Endothelial cell of umbilical vein (primary cell): ENCODE data around the gene YJU2. TPM values are rescaled to one million over a fixed set of nuclear protein-coding genes. Genes with fewer than 3 reads are reported as not detected.

ENCODE experiments used
- BruUV-seq: library from RNA; stranded (reverse); fragments of 400-500 nt; replicated peaks from 2 replicates; lab custom pipeline; 2021; lab: Mats Ljungman, UMichigan
- CTCF ChIA-PET: fragments of 300-600, 350-600 bp; sonication (Branson Sonifier 250); formaldehyde crosslinking; loops from one replicate; lab custom pipeline; 2021; ENCODE audit warnings: antibody characterized with exemption, inconsistent platforms; lab: Charles Lee
- POLR2A ChIA-PET: fragments of 300-600, 350-600 bp; sonication (Branson Sonifier 250); formaldehyde crosslinking; loops from one replicate; lab custom pipeline; 2021; ENCODE audit warnings: antibody characterized with exemption, inconsistent platforms; lab: Charles Lee
- DNase-seq: peaks from one replicate; pipeline ENCODE4 v3.0.0-alpha.2; 2011; ENCODE audit warnings: low read depth, low spot score
- FAIRE-seq: peaks from 2 replicates; lab custom pipeline; 2011; peaks lifted over from hg19 to GRCh38; lab: Jason Lieb, UNC
- H2AFZ ChIP-seq: 2 replicates; pipeline ENCODE4 v1.6.0; 2012; ENCODE audit warnings: low read depth, low read length, control low read depth, inconsistent platforms
- H3K27ac ChIP-seq: 2 replicates; pipeline ENCODE4 v1.5.1; 2011; ENCODE audit warnings: low read depth, mild to moderate bottlenecking, control low read depth, low read length, moderate library complexity; ENCODE audit not compliant: insufficient read depth
- H3K27me3 ChIP-seq, 2 experiments: 2 replicates each; pipeline versions ENCODE4 v1.6.0 to v1.6.1; 2011; ENCODE audit warnings: low read length in 2 of 2, mixed read lengths in 1 of 2; ENCODE audit not compliant: control insufficient read depth in 2 of 2, insufficient read depth in 2 of 2
- H3K36me3 ChIP-seq, 2 experiments: 2 replicates in 1 of 2; 3 replicates in 1 of 2; pipeline ENCODE4 v1.5.1; 2011; ENCODE audit warnings: low read length in 2 of 2, mild to moderate bottlenecking in 1 of 2, moderate library complexity in 1 of 2; ENCODE audit not compliant: control insufficient read depth in 2 of 2, insufficient read depth in 2 of 2; ENCODE audit errors: extremely low read depth in 1 of 2
- H3K4me1 ChIP-seq: 3 replicates; pipeline ENCODE4 v1.5.1; 2011; ENCODE audit warnings: mild to moderate bottlenecking, low read length; ENCODE audit not compliant: control insufficient read depth, insufficient read depth; ENCODE audit errors: extremely low read depth
- H3K4me2 ChIP-seq: 2 replicates; pipeline ENCODE4 v1.6.1; 2011; ENCODE audit warnings: low read length, control low read depth, mixed read lengths; ENCODE audit not compliant: insufficient read depth
- H3K4me3 ChIP-seq, 3 experiments: fragments of 200-600 bp in 1 of 3; sonication (generic), shearing (Covaris generic) in 1 of 3; replicated peaks in 1 of 3; 2 replicates each; pipeline ENCODE4 v1.5.1; 2011 to 2016; ENCODE audit warnings: control low read depth in 3 of 3, low read length in 3 of 3, mild to moderate bottlenecking in 2 of 3, inconsistent platforms in 1 of 3, low read depth in 1 of 3, moderate library complexity in 1 of 3; ENCODE audit not compliant: insufficient read depth in 1 of 3
- H3K79me2 ChIP-seq: 2 replicates; pipeline ENCODE4 v1.6.0; 2012; ENCODE audit warnings: low read length, inconsistent platforms; ENCODE audit not compliant: control insufficient read depth, insufficient read depth
- H3K9ac ChIP-seq: replicated peaks from 2 replicates; pipeline ENCODE3; 2011; ENCODE audit warnings: low read length, control low read depth; ENCODE audit not compliant: insufficient read depth; ENCODE audit errors: extremely low read depth
- H3K9me1 ChIP-seq: replicated peaks from 3 replicates; pipeline ENCODE4 v1.6.0; 2011; ENCODE audit warnings: mild to moderate bottlenecking, low read length; ENCODE audit not compliant: control insufficient read depth, insufficient read depth; ENCODE audit errors: extremely low read depth
- H3K9me3 ChIP-seq: replicated peaks from 2 replicates; pipeline ENCODE4 v1.5.1; 2012; ENCODE audit warnings: low read length, inconsistent platforms; ENCODE audit not compliant: control insufficient read depth, insufficient read depth
- H4K20me1 ChIP-seq: replicated peaks from 2 replicates; pipeline ENCODE3; 2011; ENCODE audit warnings: mild to moderate bottlenecking, low read length; ENCODE audit not compliant: control insufficient read depth, insufficient read depth; ENCODE audit errors: extremely low read depth
- CTCF ChIP-seq, 2 donors: IDR thresholded peaks; 1 replicate in 1 of 2; 2 replicates in 1 of 2; pipeline ENCODE4 v1.5.1; 2011; ENCODE audit warnings: low read length in 2 of 2, mild to moderate bottlenecking in 2 of 2, moderate library complexity in 2 of 2, control low read depth in 1 of 2, inconsistent platforms in 1 of 2, low read depth in 1 of 2; ENCODE audit not compliant: insufficient read depth in 1 of 2; ENCODE audit errors: extremely low read depth in 1 of 2
- EZH2 ChIP-seq: IDR thresholded peaks from 2 replicates; pipeline ENCODE4 v1.6.1; 2012; ENCODE audit warnings: borderline replicate concordance, low read depth, mild to moderate bottlenecking, moderate library complexity, low read length, inconsistent platforms; ENCODE audit not compliant: severe bottlenecking
- FOS ChIP-seq: IDR thresholded peaks from 2 replicates; pipeline ENCODE4 v1.6.1; 2011; ENCODE audit warnings: mild to moderate bottlenecking, low read length, moderate library complexity, borderline replicate concordance; ENCODE audit not compliant: insufficient read depth
- GATA2 ChIP-seq: IDR thresholded peaks from 2 replicates; pipeline ENCODE4 v1.7.0; 2011; ENCODE audit warnings: low read depth, mild to moderate bottlenecking, moderate library complexity, mixed read lengths, low read length; ENCODE audit not compliant: insufficient read length, insufficient read depth
- JUN ChIP-seq: IDR thresholded peaks from 2 replicates; pipeline ENCODE4 v1.6.1; 2011; ENCODE audit warnings: borderline replicate concordance, low read depth; ENCODE audit not compliant: insufficient read length, insufficient read depth
- MAX ChIP-seq: IDR thresholded peaks from 2 replicates; pipeline ENCODE4 v1.6.1; 2011; ENCODE audit not compliant: insufficient read depth, insufficient read length
- MYC ChIP-seq: IDR thresholded peaks from one replicate; pipeline ENCODE4 v1.6.1; 2011; ENCODE audit warnings: mild to moderate bottlenecking, low read depth, low read length
- POLR2A ChIP-seq: IDR thresholded peaks from 2 replicates; pipeline ENCODE4 v1.6.1; 2012; ENCODE audit warnings: low read depth, mild to moderate bottlenecking, control low read depth, low read length
- POLR2AphosphoS5 ChIP-seq: IDR thresholded peaks from 2 replicates; pipeline ENCODE4 v1.6.1; 2012; ENCODE audit warnings: low read depth, mild to moderate bottlenecking, control low read depth, low read length, moderate library complexity; ENCODE audit not compliant: insufficient read depth
- dilution Hi-C: fragments of 300-500 bp; cut with MboI; formaldehyde crosslinking; loops from one replicate; pipeline ENCODE4 v1.15.0; 2019; ENCODE audit warnings: low sequenced_read_pairs; ENCODE audit not compliant: extremely low pct_ligation_motif_present
- intact Hi-C: fragments of 100-400 bp; cut with micrococcal nuclease; formaldehyde crosslinking; loops from one replicate; pipeline ENCODE4 v1.10.0; 2022
- polyA plus RNA-seq, 4 experiments: library from polyadenylated mRNA; depleted of rRNA in 3 of 4; stranded (reverse) in 3 of 4; unstranded in 1 of 4; fragments of >200 nt; gene quantifications; 2 replicates each; pipeline versions ENCODE4 v1.2.1 to v1.2.3, GENCODE V29; 2011 to 2012; ENCODE audit warnings: missing spikeins in 1 of 4
- total RNA-seq: library from RNA; stranded (reverse); gene quantifications from 2 replicates; pipeline ENCODE4 v1.2.3, GENCODE V29; 2021

The YJU2 gene
- total and polyA plus RNA-seq, 2 donors (not counting 3 experiments of a cell fraction or from before 2014, with no cell fraction given) = 20.7 to 21.5 TPM

- H3K9ac ChIP-seq = no peak overlapping the region
- H3K4me2 ChIP-seq = no peak overlapping the region
- TF ChIP-seq MYC = no peak
- no peak for TF ChIP-seq EZH2
- no peak for TF ChIP-seq CTCF (IDR thresholded peaks at IDR 0.05; ENCODE audit: extremely low read depth in 1 of 2, insufficient read depth in 1 of 2, low read depth in 1 of 2, low read length in 2 of 2)
- TF ChIP-seq JUN = no peak
- TF ChIP-seq MAX = no peak
- no peak for TF ChIP-seq FOS
- no peak for TF ChIP-seq GATA2
- TF ChIP-seq POLR2AphosphoS5 = no peak
- no peak for TF ChIP-seq POLR2A
- dilution Hi-C loops = no loop called here
- no peaks in the 10 kb centered on the region for H3K79me2 ChIP-seq
- H3K9me3 ChIP-seq = no peaks in the 10 kb centered on the region
- FAIRE-seq (no peak), DNase-seq (no peak)
- H2AFZ ChIP-seq = no peak overlapping the region
- no peaks in the 10 kb centered on the region for H4K20me1 ChIP-seq
- intact Hi-C loops = no loop called here
- ChIA-PET POLR2A (interaction anchor here (0.6 kb wide), 1 partner anchor 832 kb away, joined by 7 read pairs; no protein-coding TSS in a partner anchor), CTCF (interaction anchor here (1.5 to 1.7 kb wide), 2 partner anchors 68 to 241 kb away, joined by 3 to 4 read pairs; no protein-coding TSS in a partner anchor)
- no peaks in the 10 kb centered on the region for H3K4me1 ChIP-seq
- H3K9me1 ChIP-seq = no peaks in the 10 kb centered on the region
- H3K27ac ChIP-seq = no peak overlapping the region
- BruUV-seq = no TSS peak
- no peak overlapping the region for H3K4me3 ChIP-seq
- peaks cover 11 to 13% of the 10 kb centered on the region in 2 experiments for H3K27me3 ChIP-seq
- H3K36me3 ChIP-seq = no peaks in the 10 kb centered on the region
Observed at GRCh38 chr19:4284176-4284958, 37.5 kb downstream of the YJU2 start.
